Activated CD4-positive, CD25-positive, alpha-beta regulatory T cell treated with anti-CD3 and anti-CD28 coated beads, Interleukin-2, amount 50 U/mL, for 16 hours (primary cell): ENCODE measurements around the gene RPLP2.

Experiments used
- DNase-seq: peaks from one replicate; pipeline ENCODE4 v3.0.0-alpha.2; 2020; ENCODE audit warnings: low read depth, low spot score

Gene RPLP2

GRCh38 chr11:803770-804598 lies 5.8 kb upstream of the RPLP2 start:
- no peak for DNase-seq

- no peak for DNase-seq
Measured at GRCh38 chr11:804599-804964, 5.2 kb upstream of the RPLP2 start.

GRCh38 chr11:808427-809286 lies 1.1 kb upstream of the RPLP2 start:
- DNase-seq, result no peak

GRCh38 chr11:810040-810567 lies 337 bp downstream of the RPLP2 start:
- no peak for DNase-seq

- DNase-seq, result no peak
Measured at GRCh38 chr11:811446-812245, 1.9 kb downstream of the RPLP2 start.

- DNase-seq, result no peak
Measured at GRCh38 chr11:812390-812789, 2.6 kb downstream of the RPLP2 start.

GRCh38 chr11:813072-813455 lies 3.3 kb downstream of the RPLP2 start:
- no peak for DNase-seq

GRCh38 chr11:813456-814096 lies 3.8 kb downstream of the RPLP2 start:
- DNase-seq, result no peak

- DNase-seq, result no peak
Measured at GRCh38 chr11:815675-816432, 6.1 kb downstream of the RPLP2 start.

- DNase-seq, result no peak
Measured at GRCh38 chr11:816433-816779, 6.6 kb downstream of the RPLP2 start.

GRCh38 chr11:818396-819128 lies 8.8 kb downstream of the RPLP2 start, which contains the start of gene PNPLA2:
Gene PNPLA2 (plus strand): TSS chr11:818914. CDS start chr11:819719, 805 bp downstream.
- no peak for DNase-seq

GRCh38 chr11:819129-819931 lies 9.6 kb downstream of the RPLP2 start:
- peak; percentile 81 for DNase-seq

- DNase-seq, result peak; percentile 90
Measured at GRCh38 chr11:819943-820649, 10.3 kb downstream of the RPLP2 start.

- no peak for DNase-seq
Measured at GRCh38 chr11:820655-821511, 11.1 kb downstream of the RPLP2 start.

GRCh38 chr11:821512-822371 lies 12.0 kb downstream of the RPLP2 start:
- no peak for DNase-seq
